H1 (cell line): Measurements from ENCODE around the gene WFDC10A. TPM values are rescaled to one million over a fixed set of nuclear protein-coding genes. Genes with fewer than 3 reads are reported as not detected.

Experiments
- CTCF ChIA-PET: fragments of 300-600 bp; sonication (Branson Sonifier 250); formaldehyde crosslinking; loops from one replicate; lab custom pipeline; 2021; ENCODE audit not compliant: partially characterized antibody; lab: Charles Lee
- POLR2A ChIA-PET: fragments of 300-600 bp; sonication (Branson Sonifier 250); formaldehyde crosslinking; loops from one replicate; lab custom pipeline; 2021; ENCODE audit warnings: inconsistent platforms; ENCODE audit not compliant: partially characterized antibody; lab: Charles Lee
- DNase-seq, 2 experiments: peaks; one replicate each; pipeline versions ENCODE4 v3.0.0 to v3.0.0-alpha.2; 2010 to 2022; ENCODE audit warnings: low spot score in 2 of 2, low read depth in 1 of 2, mixed read lengths in 1 of 2
- FAIRE-seq: peaks from 2 replicates; lab custom pipeline; 2011; peaks lifted over from hg19 to GRCh38; lab: Jason Lieb, UNC
- H2AFZ ChIP-seq: 2 replicates; pipeline ENCODE4 v1.8.1; 2012; ENCODE audit warnings: low read length, inconsistent platforms
- H2AK5ac ChIP-seq: 2 replicates; pipeline ENCODE4 v1.6.1; 2013; ENCODE audit warnings: low read depth, low read length
- H2BK120ac ChIP-seq: replicated peaks from 2 replicates; pipeline ENCODE3; 2013; ENCODE audit warnings: low read depth, low read length, inconsistent platforms
- H2BK12ac ChIP-seq: 2 replicates; pipeline ENCODE4 v1.6.1; 2013; ENCODE audit warnings: low read depth, low read length
- H2BK15ac ChIP-seq: 2 replicates; pipeline ENCODE4 v1.6.1; 2013; ENCODE audit warnings: low read length
- H2BK20ac ChIP-seq: 2 replicates; pipeline ENCODE4 v1.6.1; 2013; ENCODE audit warnings: low read length
- H2BK5ac ChIP-seq: 2 replicates; pipeline ENCODE4 v1.6.1; 2013; ENCODE audit warnings: low read depth, low read length
- H3K14ac ChIP-seq: 2 replicates; pipeline ENCODE4 v1.6.1; 2013; ENCODE audit warnings: inconsistent platforms; ENCODE audit not compliant: insufficient read length
- H3K18ac ChIP-seq: 2 replicates; pipeline ENCODE4 v1.6.1; 2013; ENCODE audit warnings: low read length; ENCODE audit errors: extremely low read depth
- H3K23ac ChIP-seq: 2 replicates; pipeline ENCODE4 v1.6.1; 2013; ENCODE audit warnings: inconsistent platforms; ENCODE audit not compliant: insufficient read length
- H3K23me2 ChIP-seq: 2 replicates; pipeline ENCODE4 v1.6.1; 2013; ENCODE audit warnings: low read depth, low read length
- H3K27ac ChIP-seq: 2 replicates; pipeline ENCODE4 v1.6.1; 2011; ENCODE audit warnings: low read depth, low read length, inconsistent platforms
- H3K27me3 ChIP-seq, 4 experiments: replicated peaks in 1 of 4; 1 replicate in 1 of 4; 2 replicates in 3 of 4; pipeline versions ENCODE4 v1.6.1 to v1.8.1; 2011 to 2013; ENCODE audit warnings: low read length in 3 of 4, mild to moderate bottlenecking in 3 of 4, inconsistent platforms in 2 of 4, mixed read lengths in 2 of 4, moderate library complexity in 1 of 4; ENCODE audit not compliant: control insufficient read depth in 3 of 4, insufficient read depth in 3 of 4; ENCODE audit errors: extremely low read depth in 1 of 4
- H3K36me3 ChIP-seq, 4 experiments: 2 replicates each; pipeline versions ENCODE4 v1.6.1 to v1.8.1; 2011 to 2013; ENCODE audit warnings: mild to moderate bottlenecking in 4 of 4, low read length in 3 of 4, moderate library complexity in 2 of 4, control low read depth in 1 of 4, inconsistent platforms in 1 of 4; ENCODE audit not compliant: insufficient read depth in 4 of 4, control insufficient read depth in 2 of 4
- H3K4ac ChIP-seq: replicated peaks from 2 replicates; pipeline ENCODE3; 2013; ENCODE audit warnings: low read length, low read depth, mixed read lengths, inconsistent platforms; ENCODE audit not compliant: insufficient read length
- H3K4me1 ChIP-seq, 4 experiments: replicated peaks in 1 of 4; 1 replicate in 1 of 4; 2 replicates in 3 of 4; pipeline versions ENCODE4 v1.6.1 to v1.8.1; 2011 to 2013; ENCODE audit warnings: low read length in 3 of 4, inconsistent platforms in 2 of 4, mixed read lengths in 1 of 4; ENCODE audit not compliant: insufficient read depth in 4 of 4, control insufficient read depth in 3 of 4
- H3K4me2 ChIP-seq, 2 experiments: 2 replicates each; pipeline versions ENCODE4 v1.6.1 to v1.8.1; 2011 to 2013; ENCODE audit warnings: low read depth in 2 of 2, low read length in 2 of 2, control low read depth in 1 of 2, inconsistent platforms in 1 of 2, mild to moderate bottlenecking in 1 of 2; ENCODE audit not compliant: insufficient read depth in 1 of 2
- H3K4me3 ChIP-seq, 4 experiments: fragments of 200-600, 300-600 bp in 1 of 4; sonication (generic), shearing (Covaris generic), sonication (Bioruptor Twin) in 1 of 4; 2 replicates each; pipeline versions ENCODE4 v1.5.1 to v1.8.1; 2011 to 2016; ENCODE audit warnings: low read length in 4 of 4, low read depth in 3 of 4, control low read depth in 2 of 4, inconsistent platforms in 2 of 4, mild to moderate bottlenecking in 2 of 4, mixed read lengths in 1 of 4, moderate library complexity in 1 of 4; ENCODE audit not compliant: insufficient read depth in 2 of 4; ENCODE audit errors: extremely low read depth in 1 of 4
- H3K56ac ChIP-seq: replicated peaks from 2 replicates; pipeline ENCODE3; 2013; ENCODE audit warnings: low read depth, mild to moderate bottlenecking, mixed read lengths, low read length, inconsistent platforms; ENCODE audit not compliant: insufficient read length
- H3K79me1 ChIP-seq: 2 replicates; pipeline ENCODE4 v1.6.1; 2013; ENCODE audit warnings: low read depth, low read length, control low read depth
- H3K79me2 ChIP-seq, 2 experiments: 2 replicates each; pipeline versions ENCODE4 v1.6.1 to v1.8.1; 2012 to 2013; ENCODE audit warnings: low read length in 2 of 2, mild to moderate bottlenecking in 2 of 2, inconsistent platforms in 1 of 2; ENCODE audit not compliant: insufficient read depth in 2 of 2, control insufficient read depth in 1 of 2
- H3K9ac ChIP-seq, 4 experiments: replicated peaks in 1 of 4; 1 replicate in 1 of 4; 2 replicates in 3 of 4; pipeline versions ENCODE4 v1.6.1 to v1.8.1; 2011 to 2013; ENCODE audit warnings: low read depth in 3 of 4, low read length in 3 of 4, control low read depth in 2 of 4, mild to moderate bottlenecking in 2 of 4, moderate library complexity in 2 of 4, inconsistent platforms in 1 of 4; ENCODE audit errors: extremely low read depth in 1 of 4
- H3K9me3 ChIP-seq, 2 experiments: 2 replicates each; pipeline versions ENCODE4 v1.6.1 to v1.8.1; 2012 to 2013; ENCODE audit warnings: mild to moderate bottlenecking in 2 of 2, moderate library complexity in 2 of 2, control low read depth in 1 of 2, inconsistent platforms in 1 of 2, low read depth in 1 of 2, low read length in 1 of 2, mixed read lengths in 1 of 2; ENCODE audit not compliant: insufficient read depth in 2 of 2
- H4K20me1 ChIP-seq, 2 experiments: replicated peaks in 1 of 2; 2 replicates each; pipeline versions ENCODE3 to v1.8.1; 2011 to 2013; ENCODE audit warnings: inconsistent platforms in 2 of 2, low read length in 2 of 2, mild to moderate bottlenecking in 1 of 2; ENCODE audit not compliant: insufficient read depth in 2 of 2, control insufficient read depth in 1 of 2
- H4K5ac ChIP-seq: 2 replicates; pipeline ENCODE4 v1.6.1; 2013; ENCODE audit warnings: low read length, low read depth, mixed read lengths, inconsistent platforms; ENCODE audit not compliant: insufficient read length
- H4K8ac ChIP-seq: 2 replicates; pipeline ENCODE4 v1.8.0; 2013; ENCODE audit warnings: mild to moderate bottlenecking, moderate library complexity, low read length, inconsistent platforms; ENCODE audit not compliant: insufficient read depth; ENCODE audit errors: extremely low read depth
- H4K91ac ChIP-seq: replicated peaks from 2 replicates; pipeline ENCODE3; 2013; ENCODE audit warnings: low read length, mixed read lengths, inconsistent platforms; ENCODE audit not compliant: insufficient read length
- ATF3 ChIP-seq: IDR thresholded peaks from 2 replicates; pipeline ENCODE4 v1.6.1; 2011; ENCODE audit warnings: low read depth, mild to moderate bottlenecking, low read length; ENCODE audit not compliant: insufficient read depth
- CTCF ChIP-seq, 3 experiments: IDR thresholded peaks; 1 replicate in 2 of 3; 2 replicates in 1 of 3; pipeline versions ENCODE4 v1.5.1 to v1.6.1; 2011; ENCODE audit warnings: low read length in 3 of 3, mild to moderate bottlenecking in 3 of 3, inconsistent platforms in 2 of 3, low read depth in 1 of 3, moderate library complexity in 1 of 3; ENCODE audit not compliant: insufficient read depth in 1 of 3; ENCODE audit errors: control extremely low read depth in 1 of 3
- E2F6 ChIP-seq: IDR thresholded peaks from 2 replicates; pipeline ENCODE4 v1.6.1; 2012; ENCODE audit warnings: inconsistent platforms
- POLR2AphosphoS5 ChIP-seq: IDR thresholded peaks from 2 replicates; pipeline ENCODE4 v1.6.1; 2011; ENCODE audit warnings: low read depth, low read length
- TBP ChIP-seq: IDR thresholded peaks from 2 replicates; pipeline ENCODE4 v1.6.1; 2011; ENCODE audit warnings: low read depth, low read length, improper control_type of control experiment
- WGBS, 2 experiments: shearing (Covaris generic) in 1 of 2; methylation state at CpG; one replicate each; pipeline versions ENCODE4 v1.1.6 to v1.1.7; 2013 to 2015; ENCODE audit warnings: low lambda C conversion rate in 2 of 2, mixed read lengths in 2 of 2, inconsistent platforms in 1 of 2, low coverage in 1 of 2, missing lambda C conversion rate in 1 of 2; ENCODE audit not compliant: insufficient replicate concordance in 2 of 2, insufficient coverage in 1 of 2, insufficient read length in 1 of 2; ENCODE audit errors: extremely low coverage in 1 of 2, missing lambda C conversion rate in 1 of 2; 5-methylcytosine and 5-hydroxymethylcytosine counted together
- polyA plus RNA-seq, 7 experiments: library from polyadenylated mRNA; depleted of rRNA in 3 of 7; stranded (reverse) in 5 of 7; unstranded in 2 of 7; fragments of >200 nt in 5 of 7; fragments of 200-250 nt in 2 of 7; gene quantifications; 1 replicate in 5 of 7; 2 replicates in 1 of 7; 4 replicates in 1 of 7; pipeline versions ENCODE4 v1.2.1 to v1.2.3, GENCODE V29; 2011 to 2013; ENCODE audit warnings: missing spikeins in 2 of 7, mixed read lengths in 2 of 7
- total RNA-seq: library from RNA; stranded (reverse); fragmentation: NEBNext Ultra II Directional; extraction: Animal tissue kit (Norgen Biotek cat#: 25700); gene quantifications from 2 replicates; pipeline ENCODE4 v1.2.1, GENCODE V29; 2021

The WFDC10A gene
- total and polyA plus RNA-seq, 2 of the 8 experiments (the other 6 are each of a cell fraction or from before 2014, with no cell fraction given) = not detected

GRCh38 chr20:45611054-45611453, 18.5 kb upstream of the WFDC10A start:
- TF ChIP-seq E2F6 (no peak), ATF3 (no peak), CTCF (IDR thresholded peaks at IDR 0.05; ENCODE audit: control extremely low read depth in 1 of 3, insufficient read depth in 1 of 3, low read depth in 1 of 3, low read length in 3 of 3) (no peak), POLR2AphosphoS5 (no peak), TBP (no peak)
- no peaks in the 10 kb centered on the region for H3K27me3 ChIP-seq
- no peak overlapping the region for H2BK12ac ChIP-seq
- no peak overlapping the region for H2AFZ ChIP-seq
- whole genome bisulfite sequencing, 2 experiments = 78% methylated on average over 4 of the region's 4 CpGs; no CpG with 5 or more reads in 1 of the 2 experiments
- H3K27ac ChIP-seq = no peak overlapping the region
- no peak overlapping the region for H2BK20ac ChIP-seq
- H2BK120ac ChIP-seq = no peak overlapping the region
- no peak overlapping the region for H4K5ac ChIP-seq
- CTCF ChIA-PET = interaction anchor here (1.1 to 3.2 kb wide), 2 partner anchors 14 to 18 kb away, joined by 3 to 20 read pairs; partner anchors contain the start of gene WFDC10A
- no peak overlapping the region for H3K4me2 ChIP-seq
- no peak overlapping the region for H3K18ac ChIP-seq
- DNase-seq (no peak), FAIRE-seq (no peak)
- H3K9ac ChIP-seq = no peak overlapping the region
- no peak overlapping the region for H3K56ac ChIP-seq
- no peak overlapping the region for H4K91ac ChIP-seq
- H3K9me3 ChIP-seq = peaks cover 4 to 6% of the 10 kb centered on the region in 2 experiments; a peak in 1 of 4 replicates
- no peaks in the 10 kb centered on the region for H4K20me1 ChIP-seq
- POLR2A ChIA-PET = no interaction called here
- H2AK5ac ChIP-seq = no peak overlapping the region
- no peaks in the 10 kb centered on the region for H3K36me3 ChIP-seq
- H3K4me3 ChIP-seq = no peak overlapping the region
- H3K4me1 ChIP-seq = peaks cover 0 to 3% (median 0%) of the 10 kb centered on the region in 4 experiments; a peak in 2 of 7 replicates
- H3K4ac ChIP-seq = no peak overlapping the region
- H4K8ac ChIP-seq = no peak overlapping the region
- no peaks in the 10 kb centered on the region for H3K79me1 ChIP-seq
- H2BK15ac ChIP-seq = no peak overlapping the region
- no peaks in the 10 kb centered on the region for H3K79me2 ChIP-seq
- H3K23me2 ChIP-seq = no peaks in the 10 kb centered on the region
- H3K14ac ChIP-seq = no peak overlapping the region
- no peak overlapping the region for H3K23ac ChIP-seq
- H2BK5ac ChIP-seq = no peak overlapping the region
